ENCODE measurements around the gene PLCH2. TPM values are rescaled to one million over a fixed set of nuclear protein-coding genes. Genes with fewer than 3 reads are reported as not detected.

PLCH2 gene
- total and polyA plus RNA-seq, 2 of the 13 experiments (the other 11 are each of a cell fraction or from before 2014, with no cell fraction given), result 0.15 to 0.67 TPM

DNA sequence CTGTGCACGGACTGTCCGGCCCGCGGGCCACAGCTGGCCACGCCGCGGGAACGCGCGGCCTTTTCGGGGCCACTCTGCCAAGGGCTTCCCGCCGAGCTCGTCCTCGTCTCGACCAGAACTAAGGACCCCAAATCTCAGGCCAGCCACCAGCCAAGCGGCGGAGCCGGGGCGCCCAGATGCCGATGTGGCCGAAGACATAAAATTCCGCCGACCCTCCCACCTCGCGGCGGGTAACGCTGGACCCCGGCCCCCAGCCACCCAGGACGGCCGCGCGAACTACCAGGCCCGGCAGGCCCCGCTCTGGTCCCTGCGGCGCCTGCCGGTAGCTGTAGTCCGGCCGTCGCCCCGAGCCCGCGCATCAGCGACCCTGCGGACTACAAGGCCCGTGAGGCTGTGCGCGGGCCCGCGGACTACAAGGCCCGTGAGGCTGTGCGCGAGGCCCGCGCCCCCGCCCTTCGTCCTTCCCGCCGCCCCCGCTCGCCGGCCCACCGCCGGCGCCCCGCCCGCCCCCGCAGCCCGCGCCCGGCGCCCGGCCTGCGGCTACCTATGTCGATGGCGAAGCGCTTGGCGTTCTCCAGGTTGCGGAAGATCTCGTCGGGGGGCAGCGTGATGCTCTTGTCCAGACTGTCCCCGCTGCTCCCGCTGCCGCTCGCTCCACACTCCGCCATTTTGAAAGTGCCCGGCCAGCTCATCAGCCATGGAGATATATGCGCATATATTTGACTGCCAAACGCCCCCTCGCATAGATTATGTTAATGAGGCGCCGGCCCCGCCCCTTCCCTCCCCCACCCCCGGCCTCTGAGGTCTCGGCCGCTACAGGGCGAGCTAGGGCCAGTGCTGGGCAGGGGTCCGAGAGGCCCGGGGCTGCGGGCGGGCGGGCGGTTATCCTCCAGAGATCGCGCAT lies 50.1 kb downstream of the PLCH2 start, which contains the start of gene PANK4 (continued):
- TF ChIP-seq, protein P1, sequence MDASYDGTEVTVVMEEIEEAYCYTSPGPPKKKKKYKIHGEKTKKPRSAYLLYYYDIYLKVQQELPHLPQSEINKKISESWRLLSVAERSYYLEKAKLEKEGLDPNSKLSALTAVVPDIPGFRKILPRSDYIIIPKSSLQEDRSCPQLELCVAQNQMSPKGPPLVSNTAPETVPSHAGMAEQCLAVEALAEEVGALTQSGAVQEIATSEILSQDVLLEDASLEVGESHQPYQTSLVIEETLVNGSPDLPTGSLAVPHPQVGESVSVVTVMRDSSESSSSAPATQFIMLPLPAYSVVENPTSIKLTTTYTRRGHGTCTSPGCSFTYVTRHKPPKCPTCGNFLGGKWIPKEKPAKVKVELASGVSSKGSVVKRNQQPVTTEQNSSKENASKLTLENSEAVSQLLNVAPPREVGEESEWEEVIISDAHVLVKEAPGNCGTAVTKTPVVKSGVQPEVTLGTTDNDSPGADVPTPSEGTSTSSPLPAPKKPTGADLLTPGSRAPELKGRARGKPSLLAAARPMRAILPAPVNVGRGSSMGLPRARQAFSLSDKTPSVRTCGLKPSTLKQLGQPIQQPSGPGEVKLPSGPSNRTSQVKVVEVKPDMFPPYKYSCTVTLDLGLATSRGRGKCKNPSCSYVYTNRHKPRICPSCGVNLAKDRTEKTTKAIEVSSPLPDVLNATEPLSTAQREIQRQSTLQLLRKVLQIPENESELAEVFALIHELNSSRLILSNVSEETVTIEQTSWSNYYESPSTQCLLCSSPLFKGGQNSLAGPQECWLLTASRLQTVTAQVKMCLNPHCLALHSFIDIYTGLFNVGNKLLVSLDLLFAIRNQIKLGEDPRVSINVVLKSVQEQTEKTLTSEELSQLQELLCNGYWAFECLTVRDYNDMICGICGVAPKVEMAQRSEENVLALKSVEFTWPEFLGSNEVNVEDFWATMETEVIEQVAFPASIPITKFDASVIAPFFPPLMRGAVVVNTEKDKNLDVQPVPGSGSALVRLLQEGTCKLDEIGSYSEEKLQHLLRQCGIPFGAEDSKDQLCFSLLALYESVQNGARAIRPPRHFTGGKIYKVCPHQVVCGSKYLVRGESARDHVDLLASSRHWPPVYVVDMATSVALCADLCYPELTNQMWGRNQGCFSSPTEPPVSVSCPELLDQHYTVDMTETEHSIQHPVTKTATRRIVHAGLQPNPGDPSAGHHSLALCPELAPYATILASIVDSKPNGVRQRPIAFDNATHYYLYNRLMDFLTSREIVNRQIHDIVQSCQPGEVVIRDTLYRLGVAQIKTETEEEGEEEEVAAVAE (CRISPR knock-in tag; IDR thresholded peaks at IDR 0.05; ENCODE audit: borderline replicate concordance), result no peak
- TF ChIP-seq NFE2L1 (CRISPR knock-in tag; IDR thresholded peaks at IDR 0.05; ENCODE audit: borderline replicate concordance) (no peak), ZNF724P (CRISPR knock-in tag; IDR thresholded peaks at IDR 0.05; ENCODE audit: borderline replicate concordance) (no peak), HOXA3 (CRISPR knock-in tag; IDR thresholded peaks at IDR 0.05) (peak; percentile 76), ZNF44 (CRISPR knock-in tag; IDR thresholded peaks at IDR 0.05) (no peak), SMAD1 (CRISPR knock-in tag; IDR thresholded peaks at IDR 0.05; ENCODE audit: borderline replicate concordance, low read depth) (no peak), POLR2A (IDR thresholded peaks at IDR 0.05; ENCODE audit: insufficient read depth in 1 of 2, low read depth in 2 of 2, low read length in 2 of 2) (peak in 1 of 2 experiments; percentile 73; a peak in 2 of 4 replicates), SALL2 (CRISPR knock-in tag; IDR thresholded peaks at IDR 0.05) (no peak), ZNF737 (CRISPR knock-in tag; IDR thresholded peaks at IDR 0.05; ENCODE audit: borderline replicate concordance) (no peak), ZNF343 (CRISPR knock-in tag; IDR thresholded peaks at IDR 0.05) (no peak), ZNF225 (CRISPR knock-in tag; IDR thresholded peaks at IDR 0.05) (no peak), TEAD2 (CRISPR knock-in tag; IDR thresholded peaks at IDR 0.05) (no peak), CAMTA2 (CRISPR knock-in tag; IDR thresholded peaks at IDR 0.05; ENCODE audit: borderline replicate concordance) (0 out of 2 replicates have a peak, but pooled peaks have one; percentile 21), ZNF7 (CRISPR knock-in tag; IDR thresholded peaks at IDR 0.05) (no peak), HDAC1 (CRISPR knock-in tag; IDR thresholded peaks at IDR 0.05) (no peak; the same call in 1 of the 2 replicates)
- TF ChIP-seq, protein P2, sequence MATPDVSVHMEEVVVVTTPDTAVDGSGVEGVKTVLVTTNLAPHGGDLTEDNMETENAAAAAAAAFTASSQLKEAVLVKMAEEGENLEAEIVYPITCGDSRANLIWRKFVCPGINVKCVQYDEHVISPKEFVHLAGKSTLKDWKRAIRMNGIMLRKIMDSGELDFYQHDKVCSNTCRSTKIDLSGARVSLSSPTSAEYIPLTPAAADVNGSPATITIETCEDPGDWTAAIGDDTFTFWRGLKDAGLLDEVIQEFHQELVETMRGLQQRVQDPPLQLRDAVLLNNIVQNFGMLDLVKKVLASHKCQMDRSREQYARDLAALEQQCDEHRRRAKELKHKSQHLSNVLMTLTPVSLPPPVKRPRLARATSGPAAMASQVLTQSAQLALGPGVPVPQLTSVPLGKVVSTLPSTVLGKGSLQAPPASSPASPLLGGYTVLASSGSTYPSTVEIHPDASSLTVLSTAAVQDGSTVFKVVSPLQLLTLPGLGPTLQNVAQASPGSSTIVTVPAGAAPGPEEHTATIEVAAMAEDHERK (CRISPR knock-in tag; IDR thresholded peaks at IDR 0.05; ENCODE audit: low read depth), result no peak
- TF ChIP-seq, protein P3, sequence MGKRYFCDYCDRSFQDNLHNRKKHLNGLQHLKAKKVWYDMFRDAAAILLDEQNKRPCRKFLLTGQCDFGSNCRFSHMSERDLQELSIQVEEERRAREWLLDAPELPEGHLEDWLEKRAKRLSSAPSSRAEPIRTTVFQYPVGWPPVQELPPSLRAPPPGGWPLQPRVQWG (CRISPR knock-in tag; IDR thresholded peaks at IDR 0.05; ENCODE audit: borderline replicate concordance, low read depth), result no peak
- TF ChIP-seq, protein P4, sequence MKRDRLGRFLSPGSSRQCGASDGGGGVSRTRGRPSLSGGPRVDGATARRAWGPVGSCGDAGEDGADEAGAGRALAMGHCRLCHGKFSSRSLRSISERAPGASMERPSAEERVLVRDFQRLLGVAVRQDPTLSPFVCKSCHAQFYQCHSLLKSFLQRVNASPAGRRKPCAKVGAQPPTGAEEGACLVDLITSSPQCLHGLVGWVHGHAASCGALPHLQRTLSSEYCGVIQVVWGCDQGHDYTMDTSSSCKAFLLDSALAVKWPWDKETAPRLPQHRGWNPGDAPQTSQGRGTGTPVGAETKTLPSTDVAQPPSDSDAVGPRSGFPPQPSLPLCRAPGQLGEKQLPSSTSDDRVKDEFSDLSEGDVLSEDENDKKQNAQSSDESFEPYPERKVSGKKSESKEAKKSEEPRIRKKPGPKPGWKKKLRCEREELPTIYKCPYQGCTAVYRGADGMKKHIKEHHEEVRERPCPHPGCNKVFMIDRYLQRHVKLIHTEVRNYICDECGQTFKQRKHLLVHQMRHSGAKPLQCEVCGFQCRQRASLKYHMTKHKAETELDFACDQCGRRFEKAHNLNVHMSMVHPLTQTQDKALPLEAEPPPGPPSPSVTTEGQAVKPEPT (CRISPR knock-in tag; IDR thresholded peaks at IDR 0.05; ENCODE audit: low read depth), result no peak
- TF ChIP-seq, protein P5, sequence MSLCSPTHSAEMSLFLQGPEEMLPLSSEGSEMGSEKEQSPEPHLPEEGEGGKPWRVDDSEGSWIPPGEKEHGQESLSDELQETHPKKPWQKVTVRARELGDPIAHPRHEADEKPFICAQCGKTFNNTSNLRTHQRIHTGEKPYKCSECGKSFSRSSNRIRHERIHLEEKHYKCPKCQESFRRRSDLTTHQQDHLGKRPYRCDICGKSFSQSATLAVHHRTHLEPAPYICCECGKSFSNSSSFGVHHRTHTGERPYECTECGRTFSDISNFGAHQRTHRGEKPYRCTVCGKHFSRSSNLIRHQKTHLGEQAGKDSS (CRISPR knock-in tag; IDR thresholded peaks at IDR 0.05; ENCODE audit: borderline replicate concordance, low read depth), result no peak

All from HepG2 (cell line).